Large intestine (tissue), 3 donors: Measurements from ENCODE around the gene ZFAND2A. TPM values are rescaled to one million over a fixed set of nuclear protein-coding genes. Genes with fewer than 3 reads are reported as not detected.

Experiments used
- DNase-seq, 2 donors: peaks; one replicate each; pipeline versions ENCODE4 v3.0.0 to v3.0.0-alpha.2; 2013
- H3K27ac ChIP-seq: one replicate; pipeline ENCODE4 v1.5.1; 2013; ENCODE audit warnings: low read length
- H3K27me3 ChIP-seq: 2 replicates; pipeline ENCODE4 v1.6.1; 2013; ENCODE audit warnings: low read length; ENCODE audit not compliant: control insufficient read depth, insufficient read depth
- H3K36me3 ChIP-seq: 2 replicates; pipeline ENCODE4 v1.6.1; 2013; ENCODE audit warnings: low read length; ENCODE audit not compliant: control insufficient read depth, insufficient read depth
- H3K4me1 ChIP-seq: one replicate; pipeline ENCODE4 v1.6.1; 2013; ENCODE audit warnings: low read length; ENCODE audit not compliant: control insufficient read depth, insufficient read depth
- H3K4me3 ChIP-seq: one replicate; pipeline ENCODE4 v1.5.1; 2013; ENCODE audit warnings: low read length
- H3K9me3 ChIP-seq: one replicate; pipeline ENCODE4 v1.6.1; 2013; ENCODE audit warnings: mild to moderate bottlenecking, low read depth, low read length, moderate library complexity; ENCODE audit not compliant: control insufficient read depth
- WGBS: methylation state at CpG from one replicate; pipeline ENCODE4 v1.1.5; 2013; ENCODE audit warnings: low lambda C conversion rate; ENCODE audit not compliant: insufficient coverage; 5-methylcytosine and 5-hydroxymethylcytosine counted together
- polyA plus RNA-seq: library from polyadenylated mRNA; unstranded; fragments of 120-200 nt; gene quantifications from one replicate; pipeline ENCODE4 v1.2.1, GENCODE V29; 2013

The ZFAND2A gene
- polyA plus RNA-seq, 1 donor, result 20.2 TPM

GRCh38 chr7:1137517-1138167 is 22.4 kb downstream of the ZFAND2A start:
- H3K9me3 ChIP-seq, result no peaks in the 10 kb centered on the region
- WGBS, result no CpG with 5 or more reads among the region's 51 CpGs
- H3K27ac ChIP-seq, result no peak overlapping the region
- no peaks in the 10 kb centered on the region for H3K27me3 ChIP-seq
- no peaks in the 10 kb centered on the region for H3K36me3 ChIP-seq
- peaks cover 3% of the 10 kb centered on the region for H3K4me1 ChIP-seq
- H3K4me3 ChIP-seq, result peak overlapping the region; percentile 95
- no peak for DNase-seq

GRCh38 chr7:1136841-1137516 is 23.0 kb downstream of the ZFAND2A start:
- WGBS, result 50% methylated on average over 2 of the region's 9 CpGs
- Histone ChIP-seq H3K27ac (no peak overlapping the region), H3K4me1 (peaks cover 3% of the 10 kb centered on the region), H3K9me3 (no peaks in the 10 kb centered on the region), H3K36me3 (no peaks in the 10 kb centered on the region), H3K4me3 (peak overlapping the region; percentile 95), H3K27me3 (no peaks in the 10 kb centered on the region)
- peak in 1 of 2 donors; percentile 6 for DNase-seq

GRCh38 chr7:1134951-1135350 is 25.0 kb downstream of the ZFAND2A start:
- no peak overlapping the region for H3K27ac ChIP-seq
- H3K27me3 ChIP-seq, result no peaks in the 10 kb centered on the region
- no peak overlapping the region for H3K4me3 ChIP-seq
- WGBS, result no CpG with 5 or more reads among the region's 7 CpGs
- DNase-seq, result no peak
- no peaks in the 10 kb centered on the region for H3K36me3 ChIP-seq
- H3K9me3 ChIP-seq, result no peaks in the 10 kb centered on the region
- peaks cover 3% of the 10 kb centered on the region for H3K4me1 ChIP-seq

GRCh38 chr7:1131471-1132265 is 28.3 kb downstream of the ZFAND2A start:
- DNase-seq, result no peak
- H3K4me1 ChIP-seq, result no peaks in the 10 kb centered on the region
- 90% methylated on average over 2 of the region's 2 CpGs for WGBS

GRCh38 chr7:1130021-1130990 is 29.7 kb downstream of the ZFAND2A start:
- Histone ChIP-seq H3K36me3 (peaks cover 13% of the 10 kb centered on the region), H3K4me1 (no peaks in the 10 kb centered on the region), H3K4me3 (no peak overlapping the region), H3K27ac (no peak overlapping the region), H3K9me3 (no peaks in the 10 kb centered on the region), H3K27me3 (no peaks in the 10 kb centered on the region)
- no CpG with 5 or more reads among the region's 26 CpGs for WGBS
- no peak for DNase-seq

More at GRCh38 chr7:1131471-1132265, 28.3 kb downstream of the ZFAND2A start:
- no peaks in the 10 kb centered on the region for H3K9me3 ChIP-seq
- H3K27ac ChIP-seq, result no peak overlapping the region
- H3K4me3 ChIP-seq, result no peak overlapping the region
- no peaks in the 10 kb centered on the region for H3K27me3 ChIP-seq
- peaks cover 5% of the 10 kb centered on the region for H3K36me3 ChIP-seq

- Histone ChIP-seq H3K4me3 (no peak overlapping the region), H3K27me3 (no peaks in the 10 kb centered on the region), H3K9me3 (no peaks in the 10 kb centered on the region), H3K27ac (no peak overlapping the region), H3K36me3 (peaks cover 15% of the 10 kb centered on the region), H3K4me1 (no peaks in the 10 kb centered on the region)
- 100% methylated on average over 3 of the region's 13 CpGs for WGBS
- DNase-seq, result no peak
Measured at GRCh38 chr7:1129431-1129830, 30.6 kb downstream of the ZFAND2A start.

- no peak overlapping the region for H3K4me3 ChIP-seq
- peaks cover 15% of the 10 kb centered on the region for H3K36me3 ChIP-seq
- DNase-seq, result no peak
- H3K27me3 ChIP-seq, result no peaks in the 10 kb centered on the region
- no peaks in the 10 kb centered on the region for H3K9me3 ChIP-seq
- 100% methylated on average over 2 of the region's 7 CpGs for WGBS
- H3K4me1 ChIP-seq, result peaks cover 7% of the 10 kb centered on the region
- no peak overlapping the region for H3K27ac ChIP-seq
Measured at GRCh38 chr7:1127001-1127400, 33.0 kb downstream of the ZFAND2A start.

- Histone ChIP-seq H3K4me3 (no peak overlapping the region), H3K9me3 (no peaks in the 10 kb centered on the region), H3K27me3 (no peaks in the 10 kb centered on the region), H3K4me1 (peaks cover 7% of the 10 kb centered on the region), H3K36me3 (peaks cover 15% of the 10 kb centered on the region), H3K27ac (no peak overlapping the region)
- 95% methylated on average over 4 of the region's 16 CpGs for WGBS
- DNase-seq, result no peak
Measured at GRCh38 chr7:1125603-1125969, 34.4 kb downstream of the ZFAND2A start.

GRCh38 chr7:1124816-1125602 is 35.0 kb downstream of the ZFAND2A start:
- Histone ChIP-seq H3K36me3 (peaks cover 15% of the 10 kb centered on the region), H3K27me3 (no peaks in the 10 kb centered on the region), H3K9me3 (no peaks in the 10 kb centered on the region), H3K4me3 (no peak overlapping the region), H3K4me1 (peaks cover 7% of the 10 kb centered on the region), H3K27ac (no peak overlapping the region)
- no CpG with 5 or more reads among the region's 23 CpGs for WGBS
- DNase-seq, result no peak
